Pancreas (tissue), 8 donors: ENCODE measurements around the gene EIF1AX. TPM values are rescaled to one million over a fixed set of nuclear protein-coding genes. Genes with fewer than 3 reads are reported as not detected.

Experiments
- polyA plus RNA-seq, 2 donors: library from polyadenylated mRNA; stranded (reverse); fragments of 200-250 nt; gene quantifications; one replicate each; pipeline ENCODE4 v1.2.3, GENCODE V29; 2013
- total RNA-seq, 6 donors: library from RNA; stranded (reverse); fragmentation: NEBNext Ultra II Directional in 4 of 6; extraction: Animal tissue kit (Norgen Biotek cat#: 25700) in 4 of 6; gene quantifications; one replicate each; pipeline versions ENCODE4 v1.2.1 to v1.2.4, GENCODE V29; 2021 to 2023
- donor health status: healthy with polysubstance abuse.
- donor health status: DM: no; HTN: no; CAD: no; lungs with moderate emphysema.
- donor health status: DM: no; HTN: no; CAD: no.
- donor health status: Bipolar disorder and iron deficiency.
- donor health status: DM: yes; HTN: yes; CAD: no.
- donor health status: DM: no; HTN: no; CAD: no.
- donor health status: DM: no; HTN: no; CAD: no.
- donor health status: DM: yes; HTN: yes; CAD: no.

The EIF1AX gene
- total and polyA plus RNA-seq, 8 donors, result 12.4 to 76.7 (median 49.0) TPM

Other genes with a start within 250 kb of the EIF1AX start
- 1 to 10 TPM; 3.3 to 6.9 (median 4.8) TPM for gene BCLAF3, start 150.8 kb downstream of the EIF1AX start, total RNA-seq
- gene BCLAF3, start 150.8 kb downstream of the EIF1AX start, polyA plus RNA-seq, result 1 to 10 TPM; 2.2 to 4.2 TPM
- under 1 TPM; 0.09 to 0.84 (median 0.51) TPM for gene MAP7D2, start 24.9 kb downstream of the EIF1AX start, total RNA-seq
- gene MAP7D2, start 24.9 kb downstream of the EIF1AX start, polyA plus RNA-seq, result 1 to 10 TPM in 1 of 2 donors, under 1 TPM in 1; 0.99 to 3.6 TPM
- 10 to 100 TPM; 15.0 to 29.8 (median 18.9) TPM for gene RPS6KA3, start 125.1 kb upstream of the EIF1AX start, total RNA-seq
- gene RPS6KA3, start 125.1 kb upstream of the EIF1AX start, polyA plus RNA-seq, result 10 to 100 TPM in 1 of 2 donors, 1 to 10 TPM in 1; 4.8 to 15.0 TPM